Right atrium auricular region (tissue), 2 donors: Measurements from ENCODE around the gene AMPH. TPM values are rescaled to one million over a fixed set of nuclear protein-coding genes. Genes with fewer than 3 reads are reported as not detected.

ENCODE experiments used
- DNase-seq: peaks from one replicate; pipeline ENCODE4 v3.0.0-alpha.2; 2019; ENCODE audit warnings: low spot score
- H3K27ac ChIP-seq, 2 donors: fragments of 200-600 bp; sonication (generic); 1 replicate in 1 of 2; 2 replicates in 1 of 2; pipeline ENCODE4 v1.5.1; 2016 to 2019
- H3K27me3 ChIP-seq, 2 donors: fragments of 200-600 bp; sonication (generic); one replicate each; pipeline versions ENCODE4 v1.5.1 to v1.6.0; 2017 to 2019
- H3K36me3 ChIP-seq: fragments of 200-600 bp; sonication (generic); one replicate; pipeline ENCODE4 v1.5.1; 2016
- H3K4me1 ChIP-seq, 2 donors: fragments of 200-600 bp; sonication (generic); one replicate each; pipeline versions ENCODE4 v1.5.1 to v1.6.0; 2017 to 2019
- H3K4me3 ChIP-seq, 2 donors: fragments of 200-600 bp; sonication (generic); 1 replicate in 1 of 2; 2 replicates in 1 of 2; pipeline ENCODE4 v1.5.1; 2017 to 2019; ENCODE audit warnings: mild to moderate bottlenecking in 1 of 2, moderate library complexity in 1 of 2
- H3K9me3 ChIP-seq, 2 donors: fragments of 200-600 bp; sonication (generic); one replicate each; pipeline ENCODE4 v1.5.1; 2019
- total RNA-seq, 2 donors: library from RNA; depleted of rRNA; stranded (reverse); fragments of >200 nt; gene quantifications; one replicate each; pipeline ENCODE4 v1.1.0, GENCODE V29; 2016
- TF ChIP-seq, protein P1 (sequence below), 2 donors: fragments of 200-600 bp; sonication (generic); IDR thresholded peaks; one replicate each; pipeline ENCODE4 v1.5.1; 2019; ENCODE audit warnings: antibody characterized with exemption in 2 of 2

Gene AMPH
- total RNA-seq, 2 donors from 2014 or later: 5.3 to 9.0 TPM

- no peaks in the 10 kb centered on the region for H3K4me1 ChIP-seq
- no peak overlapping the region for H3K27ac ChIP-seq
- H3K4me3 ChIP-seq: no peak overlapping the region
Observed at GRCh38 chr7:38565289-38565688, 65.9 kb downstream of the AMPH start.

GRCh38 chr7:38563741-38564140, 67.4 kb downstream of the AMPH start:
- Histone ChIP-seq H3K36me3 (no peaks in the 10 kb centered on the region), H3K9me3 (no peaks in the 10 kb centered on the region)

More at GRCh38 chr7:38565289-38565688, 65.9 kb downstream of the AMPH start:
- no peaks in the 10 kb centered on the region for H3K36me3 ChIP-seq
- H3K27me3 ChIP-seq: no peaks in the 10 kb centered on the region
- no peak for DNase-seq
- no peaks in the 10 kb centered on the region for H3K9me3 ChIP-seq
- TF ChIP-seq, protein P1, sequence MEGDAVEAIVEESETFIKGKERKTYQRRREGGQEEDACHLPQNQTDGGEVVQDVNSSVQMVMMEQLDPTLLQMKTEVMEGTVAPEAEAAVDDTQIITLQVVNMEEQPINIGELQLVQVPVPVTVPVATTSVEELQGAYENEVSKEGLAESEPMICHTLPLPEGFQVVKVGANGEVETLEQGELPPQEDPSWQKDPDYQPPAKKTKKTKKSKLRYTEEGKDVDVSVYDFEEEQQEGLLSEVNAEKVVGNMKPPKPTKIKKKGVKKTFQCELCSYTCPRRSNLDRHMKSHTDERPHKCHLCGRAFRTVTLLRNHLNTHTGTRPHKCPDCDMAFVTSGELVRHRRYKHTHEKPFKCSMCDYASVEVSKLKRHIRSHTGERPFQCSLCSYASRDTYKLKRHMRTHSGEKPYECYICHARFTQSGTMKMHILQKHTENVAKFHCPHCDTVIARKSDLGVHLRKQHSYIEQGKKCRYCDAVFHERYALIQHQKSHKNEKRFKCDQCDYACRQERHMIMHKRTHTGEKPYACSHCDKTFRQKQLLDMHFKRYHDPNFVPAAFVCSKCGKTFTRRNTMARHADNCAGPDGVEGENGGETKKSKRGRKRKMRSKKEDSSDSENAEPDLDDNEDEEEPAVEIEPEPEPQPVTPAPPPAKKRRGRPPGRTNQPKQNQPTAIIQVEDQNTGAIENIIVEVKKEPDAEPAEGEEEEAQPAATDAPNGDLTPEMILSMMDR (IDR thresholded peaks at IDR 0.05): no peak

GRCh38 chr7:38561166-38561565, 70.0 kb downstream of the AMPH start:
- Histone ChIP-seq H3K27ac (no peak overlapping the region), H3K9me3 (no peaks in the 10 kb centered on the region), H3K27me3 (no peaks in the 10 kb centered on the region), H3K4me3 (no peak overlapping the region), H3K36me3 (no peaks in the 10 kb centered on the region), H3K4me1 (no peaks in the 10 kb centered on the region)
- no peak for DNase-seq
- TF ChIP-seq, protein P1 (IDR thresholded peaks at IDR 0.05): no peak

More at GRCh38 chr7:38563741-38564140, 67.4 kb downstream of the AMPH start:
- Histone ChIP-seq H3K4me1 (no peaks in the 10 kb centered on the region), H3K27me3 (no peaks in the 10 kb centered on the region), H3K27ac (no peak overlapping the region), H3K4me3 (no peak overlapping the region)
- no peak for DNase-seq
- TF ChIP-seq, protein P1 (IDR thresholded peaks at IDR 0.05): no peak

- H3K36me3 ChIP-seq: no peaks in the 10 kb centered on the region
- H3K27me3 ChIP-seq: no peaks in the 10 kb centered on the region
- TF ChIP-seq, protein P1 (IDR thresholded peaks at IDR 0.05): no peak
- DNase-seq: no peak
- H3K27ac ChIP-seq: no peak overlapping the region
- H3K4me1 ChIP-seq: no peaks in the 10 kb centered on the region
- no peak overlapping the region for H3K4me3 ChIP-seq
- H3K9me3 ChIP-seq: no peaks in the 10 kb centered on the region
Observed at GRCh38 chr7:38558761-38559345, 72.3 kb downstream of the AMPH start.

DNA sequence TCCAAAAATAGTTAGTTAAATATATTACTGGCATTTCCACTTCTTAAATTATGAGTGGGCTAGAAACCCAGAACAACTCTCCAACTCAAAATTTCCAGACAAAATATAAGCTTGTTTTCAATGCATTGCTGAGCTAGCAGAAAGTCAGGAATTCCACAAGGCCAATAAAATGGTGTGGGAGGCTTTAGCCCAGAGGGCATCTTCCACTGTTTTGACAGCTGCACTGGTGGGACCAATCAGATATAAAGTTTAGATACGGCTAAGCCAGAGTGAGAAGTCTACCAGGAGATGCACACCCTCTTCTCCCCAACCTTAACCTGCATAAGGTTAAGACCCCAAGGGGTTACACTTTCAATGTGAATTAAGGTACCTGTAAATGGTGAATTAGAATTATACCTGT, 76.6 kb downstream of the AMPH start:
- Histone ChIP-seq H3K27me3 (no peaks in the 10 kb centered on the region), H3K4me1 (no peaks in the 10 kb centered on the region), H3K4me3 (no peak overlapping the region), H3K9me3 (no peaks in the 10 kb centered on the region), H3K27ac (no peak overlapping the region), H3K36me3 (no peaks in the 10 kb centered on the region)
- no peak for DNase-seq
- TF ChIP-seq, protein P1 (IDR thresholded peaks at IDR 0.05): no peak

DNA sequence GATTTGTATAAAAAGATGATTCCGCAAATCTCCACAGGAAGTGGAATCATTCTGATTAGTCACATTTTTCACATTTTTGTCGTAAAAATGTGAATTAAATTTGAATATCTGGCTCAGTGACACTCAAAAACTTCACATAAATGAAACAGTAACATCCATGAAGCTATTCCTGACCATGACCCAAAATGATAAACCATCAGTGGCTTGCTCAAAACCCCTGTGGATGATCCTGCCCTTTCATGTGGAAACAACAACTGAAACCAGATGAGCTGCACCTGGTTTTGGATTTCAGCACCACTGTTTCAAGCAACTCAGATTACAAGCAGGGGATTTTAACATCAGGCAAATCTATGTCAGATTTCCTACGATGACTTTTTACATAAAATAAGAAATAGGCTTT, 80.3 kb downstream of the AMPH start:
- no peaks in the 10 kb centered on the region for H3K36me3 ChIP-seq
- TF ChIP-seq, protein P1 (IDR thresholded peaks at IDR 0.05): no peak
- no peak for DNase-seq

More for the DNA sequence above, 80.3 kb downstream of the AMPH start:
- Histone ChIP-seq H3K4me3 (no peak overlapping the region), H3K9me3 (no peaks in the 10 kb centered on the region), H3K27ac (no peak overlapping the region), H3K27me3 (no peaks in the 10 kb centered on the region), H3K4me1 (no peaks in the 10 kb centered on the region)
